Liver (tissue), 9 donors: ENCODE measurements around the gene MYH7B. TPM values are rescaled to one million over a fixed set of nuclear protein-coding genes. Genes with fewer than 3 reads are reported as not detected.
A peak's percentile ranks its signal among the peaks of the same experiment; 100 is the strongest.

ENCODE experiments used
- DNase-seq: peaks from one replicate; pipeline ENCODE4 v3.0.0-alpha.2; 2017; ENCODE audit warnings: low spot score
- H3K27ac ChIP-seq, 2 donors: one replicate each; pipeline ENCODE4 v1.7.0; 2013; ENCODE audit warnings: inconsistent platforms in 2 of 2, low read length in 2 of 2, control low read depth in 1 of 2, low read depth in 1 of 2, mild to moderate bottlenecking in 1 of 2
- H3K27me3 ChIP-seq, 4 donors: one replicate each; pipeline versions ENCODE4 v1.6.1 to v1.7.0; 2013; ENCODE audit warnings: low read length in 3 of 4, inconsistent platforms in 1 of 4, mild to moderate bottlenecking in 1 of 4, moderate library complexity in 1 of 4; ENCODE audit not compliant: control insufficient read depth in 4 of 4, insufficient read depth in 4 of 4
- H3K36me3 ChIP-seq, 4 donors: one replicate each; pipeline versions ENCODE4 v1.6.1 to v1.7.0; 2013; ENCODE audit warnings: low read length in 3 of 4, mild to moderate bottlenecking in 3 of 4, low read depth in 1 of 4, moderate library complexity in 1 of 4; ENCODE audit not compliant: control insufficient read depth in 4 of 4, insufficient read depth in 3 of 4
- H3K4me1 ChIP-seq, 4 donors: one replicate each; pipeline versions ENCODE4 v1.6.1 to v1.7.0; 2013; ENCODE audit warnings: low read length in 3 of 4, mild to moderate bottlenecking in 3 of 4, moderate library complexity in 1 of 4; ENCODE audit not compliant: control insufficient read depth in 4 of 4, insufficient read depth in 4 of 4
- H3K4me3 ChIP-seq, 3 donors: one replicate each; pipeline versions ENCODE4 v1.6.1 to v1.7.0; 2013; ENCODE audit warnings: low read length in 3 of 3, control low read depth in 1 of 3, low read depth in 1 of 3, mild to moderate bottlenecking in 1 of 3
- H3K9ac ChIP-seq, 2 donors: one replicate each; pipeline ENCODE4 v1.7.0; 2013; ENCODE audit warnings: low read length in 2 of 2, mild to moderate bottlenecking in 2 of 2, moderate library complexity in 2 of 2, control low read depth in 1 of 2, low read depth in 1 of 2
- H3K9me3 ChIP-seq, 4 donors: one replicate each; pipeline versions ENCODE4 v1.6.1 to v1.7.0; 2013; ENCODE audit warnings: low read length in 3 of 4; ENCODE audit not compliant: control insufficient read depth in 4 of 4
- CTCF ChIP-seq: fragments of 150-350 bp; IDR thresholded peaks from 2 replicates; pipeline ENCODE4 v1.5.1; 2017; ENCODE audit warnings: improper control_type of control experiment, low read depth, low read length; ENCODE audit not compliant: missing input control
- EGR1 ChIP-seq, 2 donors: IDR thresholded peaks; 2 replicates each; pipeline ENCODE4 v1.6.1; 2016 to 2018; ENCODE audit warnings: antibody characterized with exemption in 2 of 2, low read depth in 2 of 2
- FOXA1 ChIP-seq: IDR thresholded peaks from 2 replicates; pipeline ENCODE4 v1.6.1; 2016; ENCODE audit warnings: antibody characterized with exemption
- FOXA2 ChIP-seq: IDR thresholded peaks from 2 replicates; pipeline ENCODE4 v1.6.1; 2016; ENCODE audit warnings: antibody characterized with exemption
- GABPA ChIP-seq, 2 donors: IDR thresholded peaks in 1 of 2; conservative IDR thresholded peaks in 1 of 2; 2 replicates each; pipeline ENCODE4 v1.6.1; 2016; ENCODE audit warnings: antibody characterized with exemption in 2 of 2, mild to moderate bottlenecking in 1 of 2, moderate library complexity in 1 of 2
- HNF4A ChIP-seq, 2 donors: conservative IDR thresholded peaks; 2 replicates each; pipeline ENCODE4 v1.6.1; 2016; ENCODE audit warnings: antibody characterized with exemption in 2 of 2, mild to moderate bottlenecking in 2 of 2
- HNF4G ChIP-seq: IDR thresholded peaks from 2 replicates; pipeline ENCODE4 v1.6.1; 2016; ENCODE audit warnings: antibody characterized with exemption
- JUND ChIP-seq, 2 donors: IDR thresholded peaks; 2 replicates each; pipeline ENCODE4 v1.6.1; 2016; ENCODE audit warnings: antibody characterized with exemption in 2 of 2
- MAX ChIP-seq: IDR thresholded peaks from 2 replicates; pipeline ENCODE4 v1.6.1; 2016; ENCODE audit warnings: antibody characterized with exemption
- NR2F2 ChIP-seq: IDR thresholded peaks from 2 replicates; pipeline ENCODE4 v1.6.1; 2016; ENCODE audit warnings: antibody characterized with exemption
- RAD21 ChIP-seq, 2 donors: IDR thresholded peaks; 2 replicates each; pipeline ENCODE4 v1.6.1; 2016; ENCODE audit warnings: antibody characterized with exemption in 2 of 2, mild to moderate bottlenecking in 2 of 2
- RXRA ChIP-seq, 2 donors: IDR thresholded peaks; 2 replicates each; pipeline ENCODE4 v1.6.1; 2017 to 2018; ENCODE audit warnings: antibody characterized with exemption in 2 of 2, mild to moderate bottlenecking in 1 of 2
- SP1 ChIP-seq: IDR thresholded peaks from 2 replicates; pipeline ENCODE4 v1.6.1; 2018; ENCODE audit warnings: antibody characterized with exemption, mild to moderate bottlenecking
- TAF1 ChIP-seq: conservative IDR thresholded peaks from 2 replicates; pipeline ENCODE4 v1.6.1; 2016; ENCODE audit warnings: antibody characterized with exemption, mild to moderate bottlenecking
- YY1 ChIP-seq: IDR thresholded peaks from 2 replicates; pipeline ENCODE4 v1.6.1; 2016; ENCODE audit warnings: antibody characterized with exemption, mild to moderate bottlenecking
- whole genome bisulfite sequencing: extraction: QIAGEN DNeasy Blood & Tissue Kit; methylation state at CpG from one replicate; pipeline ENCODE4 v1.1.7; 2013; 5-methylcytosine and 5-hydroxymethylcytosine counted together
- polyA plus RNA-seq, 2 donors: library from polyadenylated mRNA; stranded (reverse) in 1 of 2; unstranded in 1 of 2; fragments of 200-250 nt in 1 of 2; fragments of >200 nt in 1 of 2; fragmentation: Nextera tagmentation in 1 of 2; extraction: Ambion mirVana in 1 of 2; gene quantifications; one replicate each; pipeline versions ENCODE4 v1.2.1 to v1.2.3, GENCODE V29; 2013 to 2015
- total RNA-seq, 2 donors: library from RNA; depleted of rRNA; stranded (reverse); fragments of >200 nt; gene quantifications; one replicate each; pipeline ENCODE4 v1.2.3, GENCODE V29; 2014
- TF ChIP-seq, protein P1 (sequence below): IDR thresholded peaks from 2 replicates; pipeline ENCODE4 v1.6.1; 2016; ENCODE audit warnings: antibody characterized with exemption
- TF ChIP-seq, protein P2 (sequence below): IDR thresholded peaks from 2 replicates; pipeline ENCODE4 v1.6.1; 2016; ENCODE audit warnings: antibody characterized with exemption, mild to moderate bottlenecking
- TF ChIP-seq, protein P3 (sequence below): IDR thresholded peaks from 2 replicates; pipeline ENCODE4 v1.6.1; 2016; ENCODE audit warnings: antibody characterized with exemption
- donor health status: healthy.
- donor health status: healthy.
- donor health status: healthy.
- donor health status: healthy.
- donor health status: healthy.

The MYH7B gene
- total RNA-seq: under 1 TPM; 0.25 to 0.33 TPM
- polyA plus RNA-seq: under 1 TPM; 0.12 to 0.24 TPM

DNA sequence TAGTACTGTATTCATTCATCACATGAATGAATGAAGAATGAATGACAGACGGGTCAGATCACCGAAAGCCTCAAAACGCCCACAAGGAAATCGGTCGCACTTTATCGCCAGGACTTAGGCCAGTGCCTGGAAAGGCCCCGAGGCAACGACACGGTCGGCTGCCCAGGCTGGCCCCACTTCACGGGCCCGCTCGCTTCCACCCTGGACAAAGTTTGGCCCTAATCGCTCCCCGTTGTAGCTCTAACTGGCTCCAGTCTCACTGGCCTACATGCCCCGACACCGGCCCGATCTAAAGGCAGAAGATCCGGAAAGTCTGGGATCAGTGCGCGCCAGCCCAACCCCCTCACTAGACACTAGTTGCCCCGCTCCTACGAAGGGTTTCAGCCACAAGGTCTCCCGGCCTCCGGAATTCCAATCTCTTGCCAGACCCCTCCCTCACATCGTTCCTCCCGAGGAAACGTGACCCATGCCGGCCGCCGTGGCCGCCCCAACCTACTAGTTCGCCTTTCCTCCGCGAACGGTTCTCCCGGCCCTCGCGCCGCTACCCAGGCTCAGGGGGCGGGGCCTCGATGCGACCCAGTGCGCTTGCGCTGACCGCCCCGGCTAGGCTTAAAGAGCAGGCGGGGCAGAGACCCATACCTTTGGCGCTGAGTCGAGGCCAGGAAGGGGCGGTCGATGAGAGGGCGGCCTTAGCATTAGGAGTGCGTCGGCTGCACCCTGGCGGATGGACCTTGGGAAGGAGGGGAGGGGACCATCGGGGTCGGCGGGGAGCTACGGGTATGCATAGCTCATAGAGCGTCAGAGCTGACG is at the start of gene MYH7B, which contains the start of gene GSS:
MYH7B (plus strand) TSS at position 638 of the 810 bp plus-strand sequence. CDS start 22,138 bp downstream, outside the sequence.
GSS (minus strand) TSS at position 576 of the 810 bp plus-strand sequence. CDS start 3,954 bp downstream, outside the sequence.
- peak; percentile 99 for DNase-seq
- no peaks in the 10 kb centered on the region for H3K36me3 ChIP-seq
- peak within 1 kb of the TSS; percentile 65 to 91 (median 86) for H3K4me3 ChIP-seq
- peaks cover 0 to 21% (median 11%) of the 10 kb centered on the region in 4 donors for H3K4me1 ChIP-seq
- no peaks in the 10 kb centered on the region for H3K27me3 ChIP-seq
- H3K9ac ChIP-seq: peak within 1 kb of the TSS; percentile 85 to 90
- WGBS: under 1% methylated on average over 62 of the region's 62 CpGs
- TF ChIP-seq CTCF: peak; percentile 40
- TF ChIP-seq, protein P1, sequence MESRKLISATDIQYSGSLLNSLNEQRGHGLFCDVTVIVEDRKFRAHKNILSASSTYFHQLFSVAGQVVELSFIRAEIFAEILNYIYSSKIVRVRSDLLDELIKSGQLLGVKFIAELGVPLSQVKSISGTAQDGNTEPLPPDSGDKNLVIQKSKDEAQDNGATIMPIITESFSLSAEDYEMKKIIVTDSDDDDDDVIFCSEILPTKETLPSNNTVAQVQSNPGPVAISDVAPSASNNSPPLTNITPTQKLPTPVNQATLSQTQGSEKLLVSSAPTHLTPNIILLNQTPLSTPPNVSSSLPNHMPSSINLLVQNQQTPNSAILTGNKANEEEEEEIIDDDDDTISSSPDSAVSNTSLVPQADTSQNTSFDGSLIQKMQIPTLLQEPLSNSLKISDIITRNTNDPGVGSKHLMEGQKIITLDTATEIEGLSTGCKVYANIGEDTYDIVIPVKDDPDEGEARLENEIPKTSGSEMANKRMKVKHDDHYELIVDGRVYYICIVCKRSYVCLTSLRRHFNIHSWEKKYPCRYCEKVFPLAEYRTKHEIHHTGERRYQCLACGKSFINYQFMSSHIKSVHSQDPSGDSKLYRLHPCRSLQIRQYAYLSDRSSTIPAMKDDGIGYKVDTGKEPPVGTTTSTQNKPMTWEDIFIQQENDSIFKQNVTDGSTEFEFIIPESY: peak; percentile 95
- TF ChIP-seq HNF4G: no peak
- peak; percentile 37 to 52 for TF ChIP-seq HNF4A (conservative IDR thresholded peaks at IDR 0.05)
- TF ChIP-seq RXRA (IDR thresholded peaks at IDR 0.05): peak in 1 of 2 donors; percentile 58
- peak in 1 of 2 donors; percentile 35 for TF ChIP-seq JUND (IDR thresholded peaks at IDR 0.05)
- TF ChIP-seq TAF1: peak; percentile 82
- peak; percentile 57 for TF ChIP-seq MAX
- TF ChIP-seq, protein P2, sequence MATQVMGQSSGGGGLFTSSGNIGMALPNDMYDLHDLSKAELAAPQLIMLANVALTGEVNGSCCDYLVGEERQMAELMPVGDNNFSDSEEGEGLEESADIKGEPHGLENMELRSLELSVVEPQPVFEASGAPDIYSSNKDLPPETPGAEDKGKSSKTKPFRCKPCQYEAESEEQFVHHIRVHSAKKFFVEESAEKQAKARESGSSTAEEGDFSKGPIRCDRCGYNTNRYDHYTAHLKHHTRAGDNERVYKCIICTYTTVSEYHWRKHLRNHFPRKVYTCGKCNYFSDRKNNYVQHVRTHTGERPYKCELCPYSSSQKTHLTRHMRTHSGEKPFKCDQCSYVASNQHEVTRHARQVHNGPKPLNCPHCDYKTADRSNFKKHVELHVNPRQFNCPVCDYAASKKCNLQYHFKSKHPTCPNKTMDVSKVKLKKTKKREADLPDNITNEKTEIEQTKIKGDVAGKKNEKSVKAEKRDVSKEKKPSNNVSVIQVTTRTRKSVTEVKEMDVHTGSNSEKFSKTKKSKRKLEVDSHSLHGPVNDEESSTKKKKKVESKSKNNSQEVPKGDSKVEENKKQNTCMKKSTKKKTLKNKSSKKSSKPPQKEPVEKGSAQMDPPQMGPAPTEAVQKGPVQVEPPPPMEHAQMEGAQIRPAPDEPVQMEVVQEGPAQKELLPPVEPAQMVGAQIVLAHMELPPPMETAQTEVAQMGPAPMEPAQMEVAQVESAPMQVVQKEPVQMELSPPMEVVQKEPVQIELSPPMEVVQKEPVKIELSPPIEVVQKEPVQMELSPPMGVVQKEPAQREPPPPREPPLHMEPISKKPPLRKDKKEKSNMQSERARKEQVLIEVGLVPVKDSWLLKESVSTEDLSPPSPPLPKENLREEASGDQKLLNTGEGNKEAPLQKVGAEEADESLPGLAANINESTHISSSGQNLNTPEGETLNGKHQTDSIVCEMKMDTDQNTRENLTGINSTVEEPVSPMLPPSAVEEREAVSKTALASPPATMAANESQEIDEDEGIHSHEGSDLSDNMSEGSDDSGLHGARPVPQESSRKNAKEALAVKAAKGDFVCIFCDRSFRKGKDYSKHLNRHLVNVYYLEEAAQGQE: peak; percentile 91
- TF ChIP-seq FOXA2: no peak
- peak; percentile 59 for TF ChIP-seq NR2F2
- TF ChIP-seq, protein P3, sequence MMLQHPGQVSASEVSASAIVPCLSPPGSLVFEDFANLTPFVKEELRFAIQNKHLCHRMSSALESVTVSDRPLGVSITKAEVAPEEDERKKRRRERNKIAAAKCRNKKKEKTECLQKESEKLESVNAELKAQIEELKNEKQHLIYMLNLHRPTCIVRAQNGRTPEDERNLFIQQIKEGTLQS: no peak
- TF ChIP-seq GABPA (IDR thresholded peaks at IDR 0.05 in 1 of 2, conservative IDR thresholded peaks at IDR 0.05 in 1 of 2): peak in 1 of 2 donors; percentile 37
- TF ChIP-seq SP1: peak; percentile 70
- TF ChIP-seq YY1: peak; percentile 86
- TF ChIP-seq FOXA1: peak; percentile 56
- TF ChIP-seq EGR1 (IDR thresholded peaks at IDR 0.05; ENCODE audit: low read depth in 2 of 2): peak; percentile 20 to 24
- TF ChIP-seq RAD21 (IDR thresholded peaks at IDR 0.05): peak; percentile 90 to 92
- H3K27ac ChIP-seq: peak within 1 kb of the TSS; percentile 88 to 93
- H3K9me3 ChIP-seq: no peaks in the 10 kb centered on the region
